Measurements from ENCODE around the gene PROCA1.

DNA sequence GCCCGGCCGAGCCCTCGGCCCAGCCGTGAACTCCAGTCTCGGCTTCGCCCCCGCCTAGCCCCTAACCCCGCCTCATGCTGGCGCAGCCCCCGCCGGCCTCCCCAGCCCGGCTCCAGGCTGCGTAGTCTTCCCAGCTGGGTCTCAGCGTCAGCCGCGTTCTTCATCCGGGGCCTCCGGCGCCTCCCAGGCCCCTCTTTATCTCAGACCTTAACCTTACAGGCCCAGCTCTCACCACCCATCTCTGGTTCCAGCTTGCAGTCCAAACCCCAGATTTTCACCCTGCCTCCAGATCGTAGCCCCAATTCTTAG lies at the start of gene PROCA1:
- TF ChIP-seq CTCF (optimal IDR thresholded peaks at IDR 0.05 in 1 of 3, IDR thresholded peaks at IDR 0.05 in 1 of 3, conservative IDR thresholded peaks at IDR 0.05 in 1 of 3; ENCODE audit: extremely low read depth in 1 of 3, insufficient read depth in 2 of 3, low read length in 3 of 3) = no peak
- TF ChIP-seq EZH2 (IDR thresholded peaks at IDR 0.05; ENCODE audit: low read length) = no peak

Measured in keratinocyte (primary cell).